ENCODE data around the gene ACOT6. TPM values are rescaled to one million over a fixed set of nuclear protein-coding genes. Genes with fewer than 3 reads are reported as not detected.
A peak's percentile ranks its signal among the peaks of the same experiment; 100 is the strongest.
"Not testable (repeated sequence)": the region's sequence is repeated elsewhere in the genome, so short reads cannot be mapped to it uniquely, and the experiment has no call there.

The ACOT6 gene
- total RNA-seq, result not detected in 2 replicates

GRCh38 chr14:73612339-73613045 lies at the start of gene ACOT6:
Gene ACOT6, plus strand, starts transcription at chr14:73612517. Its CDS starts 55 bp downstream, at chr14:73612572.
- Mint-ChIP-seq H3K4me1 (peaks cover 8% of the 10 kb centered on the region), H3K27me3 (peaks cover 8% of the 10 kb centered on the region), H3K4me3 (peak within 1 kb of the TSS; percentile 81), H3K27ac (peak within 1 kb of the TSS; percentile 51), H3K9me3 (peaks cover 3% of the 10 kb centered on the region), H3K36me3 (ENCODE audit: low read depth) (no peaks in the 10 kb centered on the region)
- intact Hi-C loops (cut with micrococcal nuclease), result loop anchor here (10.0 kb wide), 1 partner anchor 48 kb away; the partner anchor contains the start of gene ACOT2
- peak; percentile 90 for DNase-seq

DNA sequence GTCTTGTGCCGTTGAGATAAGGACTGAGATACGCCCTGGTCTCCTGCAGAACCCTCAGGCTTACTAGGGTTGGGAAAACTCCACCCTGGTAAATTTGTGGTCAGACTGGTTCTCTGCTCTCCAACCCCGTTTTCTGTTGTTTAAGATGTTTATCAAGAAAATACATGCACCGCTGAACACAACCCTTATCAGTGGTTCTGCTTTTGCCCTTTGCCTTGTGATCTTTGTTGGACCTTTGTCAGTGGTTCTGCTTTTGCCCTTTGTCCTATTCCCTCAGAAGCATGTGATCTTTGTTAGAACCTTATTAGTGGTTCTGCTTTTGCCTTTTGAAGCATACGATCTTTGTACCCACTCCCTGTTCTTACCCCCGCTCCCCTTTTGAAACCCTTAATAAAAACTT lies 49.6 kb upstream of the ACOT6 start:
- intact Hi-C loops (cut with micrococcal nuclease), result loop anchor here (10.0 kb wide), 1 partner anchor 52 kb away; the partner anchor contains the start of gene ACOT6

GRCh38 chr14:73566431-73566830 lies 45.9 kb upstream of the ACOT6 start:
- Mint-ChIP-seq H3K4me1 (peaks cover 31% of the 10 kb centered on the region), H3K36me3 (ENCODE audit: low read depth) (peaks cover 22% of the 10 kb centered on the region)
- intact Hi-C loops (cut with micrococcal nuclease), result loop anchor here (10.0 kb wide), 1 partner anchor 48 kb away; the partner anchor contains the start of gene ACOT6
- not testable (repeated sequence) for H3K4me3 Mint-ChIP-seq, H3K9me3 Mint-ChIP-seq, H3K27ac Mint-ChIP-seq, H3K27me3 Mint-ChIP-seq
- peak; percentile 53 for DNase-seq

More for the DNA sequence above, 49.6 kb upstream of the ACOT6 start:
- DNase-seq, result peak; percentile 30
- not testable (repeated sequence) for H3K27ac Mint-ChIP-seq, H3K9me3 Mint-ChIP-seq, H3K27me3 Mint-ChIP-seq, H3K4me3 Mint-ChIP-seq, H3K4me1 Mint-ChIP-seq
- peaks cover 22% of the 10 kb centered on the region for H3K36me3 Mint-ChIP-seq (ENCODE audit: low read depth)

DNA sequence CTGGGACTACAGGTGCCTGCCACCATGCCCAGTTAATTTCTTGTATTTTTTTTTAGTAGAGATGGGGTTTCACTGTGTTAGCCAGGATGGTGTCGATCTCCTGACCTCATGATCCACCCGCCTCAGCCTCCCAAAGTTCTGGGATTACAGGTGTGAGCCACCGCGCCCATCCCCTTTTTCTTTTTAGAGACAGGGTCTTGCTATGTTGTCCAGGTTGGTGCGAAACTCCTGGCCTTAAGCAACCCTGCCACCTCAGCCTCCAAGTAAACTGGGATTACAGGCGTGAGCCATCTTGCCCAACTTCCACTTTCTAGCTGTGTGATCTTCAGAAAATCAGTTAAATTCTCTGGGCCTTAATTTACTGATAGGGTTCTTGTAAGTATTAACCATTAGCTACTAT lies 45.4 kb upstream of the ACOT6 start:
- not testable (repeated sequence) for DNase-seq, H3K27ac Mint-ChIP-seq, H3K27me3 Mint-ChIP-seq, H3K9me3 Mint-ChIP-seq
- Mint-ChIP-seq H3K4me1 (peaks cover 31% of the 10 kb centered on the region), H3K36me3 (ENCODE audit: low read depth) (peaks cover 18% of the 10 kb centered on the region), H3K4me3 (peak overlapping the region; percentile 93)
- intact Hi-C loops (cut with micrococcal nuclease), result loop anchor here (10.0 kb wide), 1 partner anchor 48 kb away; the partner anchor contains the start of gene ACOT6

DNA sequence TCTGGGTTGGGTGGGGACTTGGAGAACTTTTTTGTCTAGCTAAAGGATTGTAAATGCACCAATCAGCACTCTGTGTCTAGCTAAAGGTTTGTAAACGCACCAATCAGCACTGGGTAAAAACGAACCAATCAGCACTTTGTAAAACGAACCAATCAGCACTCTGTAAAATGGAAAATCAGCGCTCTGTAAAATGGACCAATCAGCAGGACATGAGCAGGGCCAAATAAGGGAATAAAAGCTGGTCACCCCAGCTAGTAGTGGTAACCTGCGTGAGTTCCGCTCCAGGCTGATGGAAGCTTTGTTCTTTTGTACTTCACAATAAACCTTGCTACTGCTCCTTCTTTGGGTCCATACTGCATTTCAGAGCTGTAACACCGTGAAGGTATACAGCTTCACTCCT lies 45.0 kb upstream of the ACOT6 start:
- Mint-ChIP-seq H3K4me3 (peak overlapping the region; percentile 93), H3K4me1 (peaks cover 31% of the 10 kb centered on the region), H3K9me3 (no peaks in the 10 kb centered on the region), H3K27ac (no peak overlapping the region), H3K36me3 (ENCODE audit: low read depth) (peaks cover 16% of the 10 kb centered on the region), H3K27me3 (no peaks in the 10 kb centered on the region)
- intact Hi-C loops (cut with micrococcal nuclease), result loop anchor here (10.0 kb wide), 1 partner anchor 47 kb away; the partner anchor contains the start of gene ACOT6
- DNase-seq, result peak; percentile 52

DNA sequence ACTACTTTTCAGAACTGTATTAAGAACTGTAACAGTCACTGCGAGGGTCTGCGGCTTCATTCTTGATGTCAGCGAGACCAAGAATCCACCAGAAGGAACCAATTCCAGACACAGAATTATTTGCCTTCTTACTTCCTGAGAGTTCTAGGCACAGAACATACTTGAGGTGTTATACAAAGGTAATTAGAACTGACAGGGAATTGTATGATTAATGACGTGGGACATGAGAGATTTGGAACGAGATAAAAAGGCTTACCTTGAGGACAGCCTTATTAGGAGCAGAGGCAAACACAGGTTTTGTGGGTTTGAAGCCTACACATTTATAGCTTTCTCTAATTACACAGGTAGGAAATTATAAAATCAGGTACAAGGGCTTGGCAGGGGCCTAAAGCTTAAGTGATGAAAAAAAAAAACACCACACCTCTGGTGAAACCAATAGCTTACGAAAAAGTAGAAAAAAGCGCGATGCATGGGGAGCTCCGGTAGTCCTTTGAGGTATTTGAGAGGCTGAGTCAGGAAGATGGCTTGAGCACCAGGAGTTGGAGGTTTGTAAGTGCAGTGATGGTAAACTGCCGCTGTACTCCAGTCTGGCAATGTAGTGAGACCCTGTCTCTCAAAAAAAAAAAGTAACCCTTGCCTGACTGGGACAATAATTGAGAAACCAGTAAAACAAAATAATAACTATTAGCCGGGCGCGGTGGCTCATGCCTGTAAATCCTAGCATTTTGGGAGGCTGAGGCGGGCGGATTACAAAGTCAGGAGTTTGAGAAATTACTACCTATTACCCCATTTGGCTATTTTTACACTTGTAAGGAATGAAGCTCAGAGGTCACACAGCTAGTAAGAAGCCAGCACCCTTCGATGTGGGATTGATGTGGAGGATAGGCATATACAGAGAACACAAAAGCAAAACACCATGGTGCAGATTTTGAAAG lies 44.1 kb upstream of the ACOT6 start:
- peaks cover 31% of the 10 kb centered on the region for H3K4me1 Mint-ChIP-seq
- intact Hi-C loops (cut with micrococcal nuclease), result loop anchor here (2.0 to 10.0 kb wide), 2 partner anchors 47 to 59 kb away; partner anchors contain the start of gene ACOT6
- no peaks in the 10 kb centered on the region for H3K27me3 Mint-ChIP-seq
- H3K27ac Mint-ChIP-seq, result peak overlapping the region; percentile 98
- H3K36me3 Mint-ChIP-seq (ENCODE audit: low read depth), result peaks cover 16% of the 10 kb centered on the region
- peak overlapping the region; percentile 93 for H3K4me3 Mint-ChIP-seq
- H3K9me3 Mint-ChIP-seq, result no peaks in the 10 kb centered on the region
- DNase-seq, result peak; percentile 65

DNA sequence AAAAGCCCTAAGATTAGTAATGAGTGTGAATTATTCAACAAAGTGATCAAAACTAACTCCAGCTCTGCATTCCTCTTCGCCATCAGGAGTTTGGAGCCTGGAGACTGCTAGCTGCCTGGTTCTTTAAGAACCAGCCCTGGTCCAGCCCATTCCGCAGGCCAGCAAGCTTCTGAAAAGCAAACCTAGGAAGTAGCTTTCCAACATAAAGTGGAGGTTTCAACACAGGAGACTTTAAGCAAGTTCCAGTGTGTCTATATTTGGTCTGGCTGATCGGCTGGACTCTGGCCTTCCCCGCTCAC lies 43.5 kb upstream of the ACOT6 start:
- peaks cover 31% of the 10 kb centered on the region for H3K4me1 Mint-ChIP-seq
- intact Hi-C loops (cut with micrococcal nuclease), result loop anchor here (1.0 to 10.0 kb wide), 4 partner anchors 46 to 317 kb away; partner anchors contain the start of genes ACOT6 and ZNF410
- DNase-seq, H3K27me3 Mint-ChIP-seq, H3K9me3 Mint-ChIP-seq: not testable (repeated sequence)
- peak overlapping the region; percentile 93 for H3K4me3 Mint-ChIP-seq
- H3K36me3 Mint-ChIP-seq (ENCODE audit: low read depth), result peaks cover 19% of the 10 kb centered on the region
- H3K27ac Mint-ChIP-seq, result peak overlapping the region; percentile 98

- H3K4me1 Mint-ChIP-seq, result peaks cover 31% of the 10 kb centered on the region
- not testable (repeated sequence) for H3K9me3 Mint-ChIP-seq
Measured at GRCh38 chr14:73569185-73569958, 42.9 kb upstream of the ACOT6 start, which contains the start of gene ACOT2. Gene ACOT2, plus strand, starts transcription at chr14:73569213. Its CDS starts 28 bp downstream, at chr14:73569241.

DNA sequence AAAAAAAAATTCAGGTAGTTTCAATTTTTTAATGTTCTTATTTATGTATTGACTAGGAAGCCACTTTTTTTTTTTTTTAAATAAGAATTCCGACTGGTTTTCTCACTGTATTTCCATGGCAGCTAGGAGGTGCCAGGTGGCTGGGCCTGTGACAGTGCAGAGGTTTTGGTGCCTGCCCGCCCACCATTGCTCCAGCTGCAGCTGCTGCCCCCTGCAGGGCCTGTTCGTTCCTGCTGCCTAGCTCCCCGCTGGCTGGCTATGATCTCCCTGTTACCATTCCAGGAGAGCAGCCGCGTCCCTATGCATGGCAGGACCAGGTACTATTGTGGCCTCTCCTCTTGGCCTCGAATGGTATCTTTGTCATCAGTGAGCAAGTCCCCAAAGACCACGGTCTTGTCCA lies 41.4 kb upstream of the ACOT6 start:
- H3K27ac Mint-ChIP-seq, result peak overlapping the region; percentile 25
- H3K36me3 Mint-ChIP-seq (ENCODE audit: low read depth), result peaks cover 21% of the 10 kb centered on the region
- intact Hi-C loops (cut with micrococcal nuclease), result loop anchor here (2.0 kb wide), 2 partner anchors 30 to 448 kb away; partner anchors contain the start of genes BBOF1 and ENTPD5
- peaks cover 31% of the 10 kb centered on the region for H3K4me1 Mint-ChIP-seq
- not testable (repeated sequence) for H3K9me3 Mint-ChIP-seq, H3K27me3 Mint-ChIP-seq, H3K4me3 Mint-ChIP-seq
- DNase-seq, result peak; percentile 90

More at GRCh38 chr14:73569185-73569958, 42.9 kb upstream of the ACOT6 start, which contains the start of gene ACOT2:
- not testable (repeated sequence) for H3K27me3 Mint-ChIP-seq
- peak within 1 kb of the TSS; percentile 98 for H3K27ac Mint-ChIP-seq
- peak; percentile 91 for DNase-seq
- intact Hi-C loops (cut with micrococcal nuclease), result loop anchor here (1.0 to 10.0 kb wide), 4 partner anchors 45 to 317 kb away; partner anchors contain the start of genes ACOT6 and ZNF410
- H3K4me3 Mint-ChIP-seq, result peak within 1 kb of the TSS; percentile 93
- peaks cover 22% of the 10 kb centered on the region for H3K36me3 Mint-ChIP-seq (ENCODE audit: low read depth)

DNA sequence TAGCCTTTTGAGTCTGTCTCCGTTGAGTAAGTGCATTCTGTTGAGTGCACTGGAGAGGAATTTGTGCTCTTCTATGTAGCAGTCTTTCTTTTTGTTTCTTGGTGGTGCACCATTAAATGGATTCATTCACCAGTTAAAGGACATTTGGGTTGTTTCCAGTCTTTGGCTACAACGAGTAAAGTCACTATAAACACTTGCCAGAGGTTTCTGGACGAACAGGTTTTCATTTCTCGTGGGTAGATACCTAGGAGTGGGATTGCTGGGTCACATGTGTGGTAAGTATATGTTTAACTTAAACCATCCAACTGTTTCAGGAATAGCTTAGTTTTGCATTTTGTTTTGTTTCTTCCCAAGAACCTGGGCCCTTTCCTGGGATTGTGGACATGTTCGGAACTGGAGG lies 39.3 kb upstream of the ACOT6 start:
- H3K27me3 Mint-ChIP-seq; H3K4me3 Mint-ChIP-seq; H3K9me3 Mint-ChIP-seq; DNase-seq; H3K27ac Mint-ChIP-seq; intact Hi-C loops (cut with micrococcal nuclease): not testable (repeated sequence)
- H3K36me3 Mint-ChIP-seq (ENCODE audit: low read depth), result peaks cover 17% of the 10 kb centered on the region
- peaks cover 19% of the 10 kb centered on the region for H3K4me1 Mint-ChIP-seq

- DNase-seq; intact Hi-C loops (cut with micrococcal nuclease); H3K4me3 Mint-ChIP-seq; H3K9me3 Mint-ChIP-seq; H3K27me3 Mint-ChIP-seq; H3K27ac Mint-ChIP-seq: not testable (repeated sequence)
- H3K36me3 Mint-ChIP-seq (ENCODE audit: low read depth), result peaks cover 17% of the 10 kb centered on the region
- H3K4me1 Mint-ChIP-seq, result peaks cover 12% of the 10 kb centered on the region
Measured at GRCh38 chr14:73573740-73574139, 38.6 kb upstream of the ACOT6 start.

- peaks cover 17% of the 10 kb centered on the region for H3K36me3 Mint-ChIP-seq (ENCODE audit: low read depth)
- H3K4me1 Mint-ChIP-seq; intact Hi-C loops (cut with micrococcal nuclease); H3K27me3 Mint-ChIP-seq; DNase-seq; H3K27ac Mint-ChIP-seq; H3K9me3 Mint-ChIP-seq; H3K4me3 Mint-ChIP-seq: not testable (repeated sequence)
Measured at GRCh38 chr14:73574251-73574650, 38.1 kb upstream of the ACOT6 start.

DNA sequence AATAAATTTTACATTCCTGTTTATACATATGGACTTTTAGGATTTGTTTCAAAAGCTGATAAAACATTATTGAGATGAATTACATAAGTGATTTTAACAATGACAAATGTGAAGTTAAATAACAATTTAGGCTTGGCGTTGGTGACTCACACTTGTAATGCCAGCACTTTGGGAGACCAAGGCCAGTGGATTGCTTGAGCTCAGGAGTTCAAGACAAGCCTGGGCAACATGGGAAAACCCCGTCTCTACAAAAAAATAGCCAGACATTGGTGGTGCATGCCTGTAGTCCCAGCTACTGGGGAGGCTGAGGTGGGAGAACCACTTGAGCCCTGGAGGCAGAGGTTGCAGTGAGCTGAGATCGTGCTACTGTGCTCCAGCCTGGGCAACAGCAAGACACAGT lies 35.9 kb upstream of the ACOT6 start:
- Mint-ChIP-seq H3K36me3 (ENCODE audit: low read depth) (peaks cover 20% of the 10 kb centered on the region), H3K27ac (no peak overlapping the region), H3K9me3 (no peaks in the 10 kb centered on the region), H3K4me1 (no peaks in the 10 kb centered on the region), H3K27me3 (no peaks in the 10 kb centered on the region), H3K4me3 (no peak overlapping the region)
- DNase-seq, result no peak
- intact Hi-C loops (cut with micrococcal nuclease), result no loop called here
